Fibroblast of lung (primary cell): Measurements from ENCODE around the gene RNF32.

Source experiments
- CTCF ChIP-seq, 2 donors: IDR thresholded peaks in 1 of 2; conservative IDR thresholded peaks in 1 of 2; 1 replicate in 1 of 2; 2 replicates in 1 of 2; pipeline ENCODE4 v1.5.1; 2011 to 2012; ENCODE audit warnings: low read length in 2 of 2, control low read depth in 1 of 2, inconsistent platforms in 1 of 2, low read depth in 1 of 2, mild to moderate bottlenecking in 1 of 2
- EZH2 ChIP-seq: IDR thresholded peaks from 2 replicates; pipeline ENCODE4 v1.5.1; 2012; ENCODE audit warnings: low read length, control low read depth, mild to moderate bottlenecking; ENCODE audit errors: missing control alignments

GRCh38 chr7:156656598-156656997, 16.0 kb downstream of the RNF32 start:
- TF ChIP-seq CTCF (conservative IDR thresholded peaks at IDR 0.05 in 1 of 2, IDR thresholded peaks at IDR 0.05 in 1 of 2; ENCODE audit: low read depth in 1 of 2, low read length in 2 of 2) (no peak), EZH2 (no peak)
